RWPE1 (cell line): Measurements from ENCODE around the gene OPTC.
"Not testable (repeated sequence)": the region's sequence is repeated elsewhere in the genome, so short reads cannot be mapped to it uniquely, and the experiment has no call there.

Experiments
- CTCF ChIA-PET: fragments of 350-600 bp; sonication (Branson Sonifier 250); formaldehyde crosslinking; extraction: SDS; loops from one replicate; lab custom pipeline; 2021; lab: Yijun Ruan, JAX
- POLR2A ChIA-PET: fragments of 400-600 bp; formaldehyde crosslinking; extraction: SDS; loops from one replicate; lab custom pipeline; 2020; ENCODE audit warnings: antibody characterized with exemption; ENCODE audit not compliant: low non-redundant PET; lab: Yijun Ruan, JAX
- DNase-seq: peaks from one replicate; pipeline ENCODE4 v3.0.0; 2012; ENCODE audit warnings: low spot score
- H3K27ac ChIP-seq: fragments of 450-650 bp; 2 replicates; pipeline ENCODE4 v1.5.1; 2017
- TF ChIP-seq, protein P1 (sequence below): fragments of 450-650 bp; conservative IDR thresholded peaks from 2 replicates; pipeline ENCODE4 v1.5.1; 2017; ENCODE audit warnings: low read depth, mild to moderate bottlenecking

OPTC gene

GRCh38 chr1:203512848-203513584 is 19.1 kb downstream of the OPTC start:
- POLR2A ChIA-PET: interaction anchor here (0.6 kb wide), 1 partner anchor 39 kb away, joined by 3 read pairs; no protein-coding TSS in a partner anchor
- H3K27ac ChIP-seq: peak overlapping the region; percentile 82
- TF ChIP-seq, protein P1, sequence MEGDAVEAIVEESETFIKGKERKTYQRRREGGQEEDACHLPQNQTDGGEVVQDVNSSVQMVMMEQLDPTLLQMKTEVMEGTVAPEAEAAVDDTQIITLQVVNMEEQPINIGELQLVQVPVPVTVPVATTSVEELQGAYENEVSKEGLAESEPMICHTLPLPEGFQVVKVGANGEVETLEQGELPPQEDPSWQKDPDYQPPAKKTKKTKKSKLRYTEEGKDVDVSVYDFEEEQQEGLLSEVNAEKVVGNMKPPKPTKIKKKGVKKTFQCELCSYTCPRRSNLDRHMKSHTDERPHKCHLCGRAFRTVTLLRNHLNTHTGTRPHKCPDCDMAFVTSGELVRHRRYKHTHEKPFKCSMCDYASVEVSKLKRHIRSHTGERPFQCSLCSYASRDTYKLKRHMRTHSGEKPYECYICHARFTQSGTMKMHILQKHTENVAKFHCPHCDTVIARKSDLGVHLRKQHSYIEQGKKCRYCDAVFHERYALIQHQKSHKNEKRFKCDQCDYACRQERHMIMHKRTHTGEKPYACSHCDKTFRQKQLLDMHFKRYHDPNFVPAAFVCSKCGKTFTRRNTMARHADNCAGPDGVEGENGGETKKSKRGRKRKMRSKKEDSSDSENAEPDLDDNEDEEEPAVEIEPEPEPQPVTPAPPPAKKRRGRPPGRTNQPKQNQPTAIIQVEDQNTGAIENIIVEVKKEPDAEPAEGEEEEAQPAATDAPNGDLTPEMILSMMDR: no peak
- CTCF ChIA-PET: interaction anchor here (0.6 kb wide), 1 partner anchor 117 kb away, joined by 3 read pairs; no protein-coding TSS in a partner anchor
- peak; percentile 98 for DNase-seq

DNA sequence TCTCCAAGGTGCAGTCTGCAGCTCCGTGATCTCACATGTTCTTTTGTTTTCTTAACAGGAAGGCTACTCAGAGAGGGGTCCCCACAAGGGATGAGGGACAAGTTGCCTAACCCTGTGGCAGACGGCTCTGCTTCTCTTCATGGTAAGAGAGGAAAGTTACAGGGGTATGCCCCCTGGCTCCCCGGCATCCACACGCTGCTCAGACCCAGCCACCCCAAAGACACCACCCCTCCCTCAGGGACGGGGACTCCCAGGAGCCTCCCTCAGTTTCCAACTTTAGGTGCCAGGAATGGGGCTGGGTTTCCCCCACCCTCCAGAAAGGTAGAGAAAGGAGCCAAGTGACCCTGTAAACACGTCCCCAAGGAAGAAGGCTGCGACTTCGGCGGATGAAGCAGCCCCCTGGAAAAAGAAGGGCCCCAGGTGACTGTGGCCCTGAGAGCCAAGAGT is 19.7 kb downstream of the OPTC start:
- H3K27ac ChIP-seq: peak overlapping the region; percentile 82
- DNase-seq: no peak
- TF ChIP-seq, protein P1: no peak
- POLR2A ChIA-PET: interaction anchor here (0.6 kb wide), 1 partner anchor 39 kb away, joined by 3 read pairs; no protein-coding TSS in a partner anchor
- CTCF ChIA-PET: interaction anchor here (0.6 kb wide), 2 partner anchors 117 to 240 kb away, joined by 3 read pairs; no protein-coding TSS in a partner anchor

DNA sequence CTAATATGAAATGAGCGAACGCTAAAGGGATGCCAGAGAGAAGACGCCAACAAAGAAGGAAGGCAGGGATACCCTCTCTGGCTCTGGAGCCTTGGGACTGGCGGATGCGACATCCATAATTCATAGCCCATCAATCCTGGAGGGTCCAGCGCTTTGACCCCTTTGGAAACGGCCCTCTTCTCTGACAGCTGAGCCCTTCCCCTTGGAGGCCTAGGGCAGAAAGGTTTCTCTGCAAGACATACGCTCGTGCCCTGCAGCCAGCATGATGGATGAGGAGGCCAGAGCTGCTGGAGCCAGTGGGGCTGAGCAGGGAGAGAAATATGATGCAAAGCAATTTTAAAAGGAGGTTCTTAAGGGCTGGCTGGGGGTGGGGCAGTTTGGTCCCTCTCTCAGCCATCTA is 22.2 kb downstream of the OPTC start:
- POLR2A ChIA-PET: no interaction called here
- H3K27ac ChIP-seq: no peak overlapping the region
- CTCF ChIA-PET: no interaction called here
- DNase-seq: no peak
- TF ChIP-seq, protein P1: no peak

DNA sequence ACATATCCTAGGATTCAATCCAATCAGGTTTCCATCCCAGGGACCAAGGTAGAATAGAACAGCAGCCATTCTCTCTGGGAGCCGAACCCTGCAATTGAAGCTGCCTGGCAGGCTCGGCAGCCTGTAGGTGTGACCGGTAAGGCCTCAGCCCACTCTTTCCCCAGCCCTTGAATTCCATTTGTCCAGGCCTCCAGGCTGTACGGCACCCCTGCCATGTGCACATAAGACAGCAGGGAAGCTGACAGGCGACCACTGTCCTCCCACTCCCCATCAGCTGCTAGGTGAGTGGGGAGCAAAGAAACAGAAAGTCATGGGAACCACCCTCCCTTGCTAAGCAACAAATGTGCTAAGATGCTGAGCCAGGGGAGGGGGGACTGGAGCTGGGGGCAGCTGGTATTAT is 23.0 kb downstream of the OPTC start:
- H3K27ac ChIP-seq: peak overlapping the region; percentile 29
- DNase-seq: no peak
- ChIA-PET CTCF (interaction anchor here (1.3 kb wide), 1 partner anchor 185 kb away, joined by 5 read pairs; no protein-coding TSS in a partner anchor), POLR2A (no interaction called here)
- TF ChIP-seq, protein P1: no peak

GRCh38 chr1:203517426-203518110 is 23.6 kb downstream of the OPTC start:
- POLR2A ChIA-PET: no interaction called here
- TF ChIP-seq, protein P1: no peak
- H3K27ac ChIP-seq: peak overlapping the region; percentile 29
- DNase-seq: no peak
- CTCF ChIA-PET: interaction anchor here (1.0 to 1.3 kb wide), 2 partner anchors 9 to 185 kb away, joined by 4 to 5 read pairs; no protein-coding TSS in a partner anchor

DNA sequence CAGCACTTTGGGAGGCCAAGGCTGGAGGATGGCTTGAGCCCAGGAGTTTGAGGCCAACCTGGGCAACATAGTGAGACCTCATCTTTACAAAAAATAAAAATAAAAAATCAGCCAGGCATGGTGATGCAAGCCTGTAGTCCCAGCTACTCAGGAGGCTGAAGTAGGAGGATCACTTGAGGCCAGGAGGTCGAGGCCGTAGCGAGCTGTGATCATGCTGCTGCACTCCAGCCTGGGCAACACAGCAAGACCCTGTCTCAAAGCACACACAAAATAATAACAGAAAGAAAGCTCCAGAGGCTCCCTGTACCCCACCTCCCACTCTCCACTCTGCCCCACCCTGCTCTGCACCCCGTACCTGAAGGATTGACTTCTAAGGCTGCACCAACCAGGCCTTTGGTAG is 24.2 kb downstream of the OPTC start:
- POLR2A ChIA-PET, DNase-seq: not testable (repeated sequence)
- H3K27ac ChIP-seq: peak overlapping the region; percentile 29
- CTCF ChIA-PET: interaction anchor here (0.6 to 1.3 kb wide), 3 partner anchors 8 to 184 kb away, joined by 3 to 5 read pairs (median 4); no protein-coding TSS in a partner anchor
